Stomach smooth muscle (tissue), 2 donors: ENCODE data around the gene IGLON5.

Source experiments
- H3K27ac ChIP-seq: one replicate; pipeline ENCODE4 v1.7.0; 2013; ENCODE audit warnings: mild to moderate bottlenecking, low read length, inconsistent platforms
- H3K27me3 ChIP-seq, 2 donors: one replicate each; pipeline ENCODE4 v1.7.0; 2013; ENCODE audit warnings: low read length in 2 of 2; ENCODE audit not compliant: insufficient read depth in 2 of 2, control insufficient read depth in 1 of 2
- H3K36me3 ChIP-seq, 2 donors: one replicate each; pipeline ENCODE4 v1.7.0; 2013; ENCODE audit warnings: low read length in 2 of 2; ENCODE audit not compliant: control insufficient read depth in 2 of 2, insufficient read depth in 2 of 2
- H3K4me1 ChIP-seq: one replicate; pipeline ENCODE4 v1.7.0; 2013; ENCODE audit warnings: low read length; ENCODE audit not compliant: control insufficient read depth, insufficient read depth
- H3K4me3 ChIP-seq, 2 donors: one replicate each; pipeline ENCODE4 v1.7.0; 2013; ENCODE audit warnings: low read length in 2 of 2
- H3K9ac ChIP-seq, 2 donors: one replicate each; pipeline ENCODE4 v1.7.0; 2013; ENCODE audit warnings: low read length in 2 of 2, mild to moderate bottlenecking in 1 of 2
- H3K9me3 ChIP-seq, 2 donors: one replicate each; pipeline ENCODE4 v1.7.0; 2013; ENCODE audit warnings: low read length in 2 of 2; ENCODE audit not compliant: control insufficient read depth in 2 of 2
- donor health status: healthy.
- donor health status: Pancreatic carcinoma.

IGLON5 gene

GRCh38 chr19:51377422-51377821 is 66.0 kb downstream of the IGLON5 start:
- H3K36me3 ChIP-seq = no peaks in the 10 kb centered on the region
- no peak overlapping the region for H3K27ac ChIP-seq
- H3K4me1 ChIP-seq = no peaks in the 10 kb centered on the region
- no peak overlapping the region for H3K4me3 ChIP-seq
- H3K9me3 ChIP-seq = peaks cover 3 to 5% of the 10 kb centered on the region in 2 donors
- peaks cover 0 to 2% of the 10 kb centered on the region in 2 donors for H3K27me3 ChIP-seq
- H3K9ac ChIP-seq = no peak overlapping the region

DNA sequence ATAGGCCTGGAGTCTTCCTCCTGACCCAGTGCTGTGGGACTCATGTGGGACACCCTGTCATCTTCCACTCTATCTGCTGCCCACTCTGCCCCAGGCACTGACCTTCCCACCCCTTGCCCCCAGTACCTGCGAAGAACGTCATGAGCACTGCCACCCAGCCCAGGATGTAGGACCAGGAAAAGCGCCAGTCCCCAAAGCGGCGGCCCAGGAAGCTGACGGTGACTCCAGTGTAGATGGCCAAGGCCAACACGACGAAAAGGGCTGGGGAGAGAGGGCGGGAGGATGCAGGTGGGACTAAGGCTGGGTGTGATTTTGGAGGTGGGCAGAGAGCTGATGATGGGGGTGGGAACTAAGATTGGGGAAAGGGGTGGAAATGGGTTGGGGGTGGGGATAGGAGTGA is 68.9 kb downstream of the IGLON5 start:
- Histone ChIP-seq H3K4me1 (no peaks in the 10 kb centered on the region), H3K9ac (no peak overlapping the region), H3K27me3 (no peaks in the 10 kb centered on the region), H3K36me3 (no peaks in the 10 kb centered on the region), H3K27ac (no peak overlapping the region), H3K4me3 (no peak overlapping the region), H3K9me3 (peaks cover 3 to 5% of the 10 kb centered on the region in 2 donors)
